GM18951 (cell line): ENCODE measurements around the gene FAM13A.

ENCODE experiments used
- POLR2A ChIP-seq: IDR thresholded peaks from 4 replicates; pipeline ENCODE4 v1.6.1; 2011; ENCODE audit warnings: mild to moderate bottlenecking; ENCODE audit not compliant: insufficient read length, insufficient read depth; ENCODE audit errors: extremely low read depth
- in situ Hi-C: fragments of 300-500 bp; cut with MboI; formaldehyde crosslinking; loops from one replicate; pipeline ENCODE4 v1.12.0; 2022; ENCODE audit warnings: low sequenced_read_pairs, mixed read lengths, inconsistent platforms; ENCODE audit not compliant: unreplicated experiment

The FAM13A gene

DNA sequence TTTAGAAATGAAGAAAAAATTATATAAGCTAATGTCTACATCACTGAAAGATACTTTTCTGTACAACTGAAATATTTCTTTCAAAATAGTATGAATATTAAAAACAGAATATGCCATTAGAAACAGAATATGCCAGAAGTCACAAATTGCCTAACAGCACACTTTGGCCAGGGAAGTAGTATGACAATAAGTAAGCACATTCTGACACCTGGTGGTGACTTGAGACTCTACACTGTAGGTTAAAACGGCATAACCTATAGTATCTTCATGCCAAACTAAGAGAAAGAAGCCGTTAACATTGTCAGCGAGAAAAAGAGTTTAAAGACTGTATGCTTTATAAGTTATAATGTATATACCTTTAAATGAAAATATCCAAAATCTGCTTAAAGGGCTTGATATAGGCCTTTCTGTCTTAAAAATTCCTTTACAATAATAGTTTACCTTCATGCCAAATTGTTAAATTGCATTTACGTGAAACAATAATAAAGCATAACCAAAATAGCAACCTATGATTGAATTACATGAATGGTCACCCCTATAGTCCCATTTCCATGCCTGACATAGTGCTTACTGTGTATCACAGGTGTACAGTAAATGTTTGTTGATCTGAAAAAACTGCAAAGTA lies 32.8 kb downstream of the FAM13A start:
- in situ Hi-C loops, result loop anchor here (5.0 to 25.0 kb wide), 2 partner anchors 207 to 337 kb away; partner anchors contain the start of gene NAP1L5
- TF ChIP-seq POLR2A, result no peak

DNA sequence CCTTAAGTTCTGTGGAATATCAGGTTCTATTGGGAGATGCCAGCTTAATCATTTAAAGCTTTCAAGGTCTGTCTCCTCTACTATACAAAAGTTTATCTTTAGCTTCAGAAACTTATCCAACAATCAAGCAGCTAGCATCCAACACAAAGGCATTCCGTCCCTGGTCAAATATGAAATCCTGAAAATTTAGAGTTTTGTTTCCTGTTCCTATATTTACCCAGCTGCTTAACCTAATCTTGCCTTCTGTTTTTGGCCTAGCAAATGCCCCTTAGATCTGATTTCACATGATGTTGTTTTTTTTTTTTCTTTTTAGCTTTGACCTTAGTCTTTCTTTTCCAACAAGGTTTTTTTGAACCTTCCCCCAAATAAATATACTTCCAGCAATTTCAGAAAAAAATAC lies 33.8 kb downstream of the FAM13A start:
- in situ Hi-C loops, result loop anchor here (5.0 to 25.0 kb wide), 2 partner anchors 206 to 336 kb away; partner anchors contain the start of gene NAP1L5
- no peak for TF ChIP-seq POLR2A

DNA sequence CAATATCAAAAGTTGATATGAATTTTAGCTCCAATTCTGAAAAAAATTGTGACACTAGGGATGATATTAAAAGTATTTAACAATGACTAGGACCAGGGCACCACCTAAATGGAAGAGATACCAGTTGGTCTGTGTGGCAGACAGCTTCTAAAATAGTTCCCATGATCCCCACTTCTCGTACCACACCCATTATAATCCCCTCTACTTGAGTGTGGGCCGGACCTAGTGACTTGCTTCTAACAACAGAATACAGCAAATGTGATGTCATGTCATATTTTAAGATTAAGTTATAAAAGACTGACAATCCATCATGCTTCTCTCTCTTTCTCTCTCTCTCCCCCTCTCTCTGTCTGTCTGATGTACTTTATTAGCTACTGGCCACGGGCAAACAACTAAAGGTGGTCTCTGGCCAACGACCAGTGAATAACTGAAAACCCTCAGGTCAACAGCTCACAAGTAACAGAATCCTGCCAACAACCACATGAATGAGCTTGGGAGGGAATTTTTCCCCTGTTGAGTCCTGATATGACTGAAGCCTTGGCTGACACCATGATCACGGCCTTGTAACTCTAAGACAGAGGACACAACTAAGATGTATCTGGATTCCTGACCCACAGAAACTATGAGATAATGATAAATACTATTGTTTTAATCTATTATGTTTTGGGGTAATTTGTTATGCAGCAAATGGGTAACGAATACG lies 34.4 kb downstream of the FAM13A start:
- in situ Hi-C loops, result loop anchor here (5.0 to 25.0 kb wide), 2 partner anchors 205 to 335 kb away; partner anchors contain the start of gene NAP1L5
- no peak for TF ChIP-seq POLR2A

DNA sequence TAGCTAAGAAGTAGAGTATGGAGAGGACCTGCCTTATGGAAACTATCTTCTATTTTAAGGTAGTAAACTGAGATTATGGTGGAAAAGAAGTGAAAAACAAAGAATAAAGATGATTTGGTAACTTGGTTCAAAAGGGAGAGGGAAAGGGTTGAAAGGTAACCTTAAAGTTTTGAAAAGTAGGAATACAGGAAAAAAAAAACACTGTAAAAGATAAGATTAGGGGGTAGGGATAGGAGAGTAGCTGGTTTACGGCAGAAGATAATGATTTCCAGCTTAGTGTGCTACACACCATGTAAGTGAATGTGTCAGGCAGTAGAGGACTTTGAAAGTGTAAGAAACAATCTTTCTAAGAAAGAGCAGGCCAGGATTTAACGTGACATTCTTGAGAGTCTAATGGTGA lies 35.3 kb downstream of the FAM13A start:
- in situ Hi-C loops, result loop anchor here (5.0 to 25.0 kb wide), 2 partner anchors 204 to 334 kb away; partner anchors contain the start of gene NAP1L5
- no peak for TF ChIP-seq POLR2A

DNA sequence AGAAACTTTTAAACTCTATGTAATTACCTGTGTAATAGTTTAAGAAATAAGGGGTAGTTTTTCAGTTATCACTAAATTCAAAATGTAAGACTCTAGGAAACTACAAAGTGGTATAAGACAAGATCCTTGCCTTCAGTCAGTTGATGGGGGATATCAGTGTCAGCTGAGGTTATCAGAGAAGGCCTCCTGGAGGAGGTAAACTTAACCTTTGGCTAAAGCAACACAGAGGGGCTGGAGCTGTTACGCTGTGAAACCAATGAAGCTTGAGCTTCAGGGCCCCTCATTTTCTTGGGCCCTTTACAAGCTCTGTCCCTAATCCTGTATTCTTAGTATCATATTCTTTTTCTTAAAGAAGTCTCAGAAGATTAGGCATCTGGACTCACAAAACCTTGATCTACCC lies 35.9 kb downstream of the FAM13A start:
- TF ChIP-seq POLR2A, result no peak
- in situ Hi-C loops, result loop anchor here (5.0 to 25.0 kb wide), 2 partner anchors 204 to 334 kb away; partner anchors contain the start of gene NAP1L5

DNA sequence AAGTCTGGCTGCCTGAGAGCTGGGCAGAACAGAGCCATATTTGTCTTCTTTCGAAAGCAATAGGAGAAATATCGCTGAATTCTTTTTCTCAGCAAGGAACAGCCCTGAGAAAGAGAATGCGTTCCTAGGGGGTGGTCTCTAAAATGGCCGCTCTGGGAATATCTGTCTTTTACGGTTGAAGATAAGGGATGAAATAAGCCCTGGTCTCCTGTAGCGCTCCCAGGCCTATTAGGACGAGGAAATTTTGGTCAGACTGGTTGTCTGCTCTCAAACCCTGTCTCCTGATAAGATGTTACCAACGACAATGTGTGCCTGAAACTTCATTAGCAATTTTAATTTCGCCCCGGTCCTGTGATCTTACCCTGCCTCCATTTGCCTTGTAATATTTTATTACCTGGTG lies 42.1 kb downstream of the FAM13A start:
- in situ Hi-C loops, result loop anchor here (25.0 kb wide), 1 partner anchor 328 kb away; the partner anchor contains the start of gene NAP1L5

DNA sequence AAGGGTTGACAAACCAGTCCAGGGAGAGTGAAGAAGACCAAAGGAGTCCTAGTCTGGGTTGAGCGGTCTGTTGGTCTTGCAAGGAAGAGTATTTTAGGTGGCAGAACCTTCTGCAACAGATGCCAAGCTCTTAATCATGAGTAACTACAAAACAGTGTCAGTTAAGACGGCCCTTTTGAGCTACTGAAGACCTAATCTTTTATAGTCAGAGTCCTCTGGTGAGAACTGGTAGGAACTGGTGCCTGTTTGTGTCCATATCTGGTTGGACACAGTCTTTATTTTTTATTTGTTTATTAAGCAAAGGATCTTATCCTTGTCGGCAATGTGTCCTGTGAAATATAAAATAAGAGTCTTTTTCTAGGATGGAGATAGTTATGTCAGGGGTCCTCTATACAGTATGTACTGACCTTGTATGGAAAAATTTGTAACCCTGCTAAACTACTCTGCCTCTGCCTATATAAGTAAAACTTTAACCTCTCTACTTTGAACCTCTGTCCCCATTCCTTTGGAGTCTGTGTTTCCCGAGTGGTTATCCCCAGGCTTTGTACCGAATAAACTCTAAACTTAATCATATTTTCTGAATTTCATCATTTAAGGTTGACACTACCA lies 47.1 kb downstream of the FAM13A start:
- in situ Hi-C loops, result loop anchor here (25.0 kb wide), 1 partner anchor 323 kb away; the partner anchor contains the start of gene NAP1L5

DNA sequence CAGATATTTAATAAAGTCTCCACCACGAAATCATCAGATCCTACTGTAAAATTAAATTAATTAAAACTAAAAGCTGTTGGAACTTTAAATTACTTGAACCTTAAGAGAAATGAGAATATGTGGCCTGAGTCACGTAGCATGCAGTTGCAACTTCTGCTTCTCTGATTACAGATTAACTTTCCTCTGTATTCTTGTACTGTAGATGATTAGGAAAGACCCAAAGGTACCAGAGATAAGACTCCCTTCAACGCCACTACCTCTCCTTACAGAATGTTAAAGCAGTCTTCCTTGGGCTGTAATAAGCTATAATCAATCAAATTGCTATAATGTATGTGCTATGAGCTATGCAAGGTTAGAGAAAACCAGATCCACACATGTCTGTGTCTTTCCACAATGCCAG lies 47.9 kb downstream of the FAM13A start:
- in situ Hi-C loops, result loop anchor here (25.0 kb wide), 1 partner anchor 322 kb away; the partner anchor contains the start of gene NAP1L5
- no peak for TF ChIP-seq POLR2A

More for the DNA sequence above, 47.1 kb downstream of the FAM13A start:
- TF ChIP-seq POLR2A, result no peak

DNA sequence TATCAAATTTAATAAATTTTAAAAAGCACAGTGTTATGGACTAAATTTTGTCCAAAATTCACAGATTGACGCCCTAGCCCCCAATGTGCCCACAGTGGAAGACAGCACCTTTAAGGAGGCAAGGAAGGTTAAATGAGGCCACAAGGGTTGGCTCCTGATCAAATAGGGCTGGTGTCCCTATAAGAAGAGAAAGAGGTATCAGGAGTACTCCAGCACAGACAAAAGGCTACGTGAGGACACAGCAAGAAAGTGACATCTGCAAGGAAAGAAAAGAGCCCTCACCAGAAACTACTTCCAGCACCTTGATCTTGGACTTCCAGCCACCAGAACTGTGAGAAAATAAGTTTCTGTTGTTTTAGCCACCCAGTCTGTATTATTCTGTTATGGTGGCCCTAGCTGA lies 48.8 kb downstream of the FAM13A start:
- in situ Hi-C loops, result loop anchor here (25.0 kb wide), 1 partner anchor 321 kb away; the partner anchor contains the start of gene NAP1L5
- TF ChIP-seq POLR2A, result no peak

DNA sequence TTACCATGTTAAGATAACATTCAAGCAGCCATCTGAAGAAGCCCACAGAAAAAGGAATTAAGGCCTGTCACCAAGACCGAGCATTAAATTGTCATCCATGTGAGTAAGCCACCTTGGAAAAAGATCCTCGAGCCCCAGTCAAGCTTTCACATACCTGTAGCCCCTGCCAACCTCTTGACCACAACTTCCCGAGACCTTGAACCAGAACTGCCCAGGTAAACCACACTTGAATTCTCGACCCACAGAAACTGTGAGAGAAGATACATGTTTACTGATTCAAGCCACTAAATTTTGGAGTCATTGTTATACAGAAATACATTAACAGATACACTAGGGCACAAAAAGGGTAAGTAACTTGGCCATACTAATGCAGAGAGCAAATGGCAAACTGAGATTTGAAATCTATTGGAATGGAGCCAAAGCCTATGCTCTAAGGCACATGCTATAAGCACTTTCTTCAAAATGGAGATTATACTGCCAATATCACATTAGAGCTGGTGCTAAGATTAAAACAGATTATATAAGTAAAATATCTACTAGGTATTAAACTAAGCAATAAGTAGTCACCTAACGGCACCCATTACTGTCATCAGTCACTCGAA lies 49.5 kb downstream of the FAM13A start:
- in situ Hi-C loops, result loop anchor here (25.0 kb wide), 1 partner anchor 320 kb away; the partner anchor contains the start of gene NAP1L5
- no peak for TF ChIP-seq POLR2A

DNA sequence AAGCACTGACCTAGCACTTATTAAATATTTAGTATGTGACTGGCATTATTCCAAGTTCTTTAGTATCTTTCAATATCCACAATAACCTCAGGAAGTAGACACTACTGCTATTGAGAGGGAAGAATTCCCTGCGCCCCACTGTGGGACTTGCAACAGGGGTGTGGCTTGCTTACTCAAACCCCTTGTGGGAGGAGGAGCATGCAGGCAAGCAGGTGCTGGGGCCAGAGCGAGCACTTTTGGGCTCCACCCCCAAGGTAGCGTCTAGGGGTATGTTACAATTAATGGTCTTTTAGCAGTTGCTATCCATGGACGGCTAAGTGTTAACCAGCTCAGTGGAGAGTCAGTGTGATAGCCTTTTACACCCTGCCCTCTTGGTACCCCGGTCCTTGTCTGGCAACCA lies 50.7 kb downstream of the FAM13A start:
- in situ Hi-C loops, result loop anchor here (25.0 kb wide), 1 partner anchor 319 kb away; the partner anchor contains the start of gene NAP1L5
- TF ChIP-seq POLR2A, result no peak

DNA sequence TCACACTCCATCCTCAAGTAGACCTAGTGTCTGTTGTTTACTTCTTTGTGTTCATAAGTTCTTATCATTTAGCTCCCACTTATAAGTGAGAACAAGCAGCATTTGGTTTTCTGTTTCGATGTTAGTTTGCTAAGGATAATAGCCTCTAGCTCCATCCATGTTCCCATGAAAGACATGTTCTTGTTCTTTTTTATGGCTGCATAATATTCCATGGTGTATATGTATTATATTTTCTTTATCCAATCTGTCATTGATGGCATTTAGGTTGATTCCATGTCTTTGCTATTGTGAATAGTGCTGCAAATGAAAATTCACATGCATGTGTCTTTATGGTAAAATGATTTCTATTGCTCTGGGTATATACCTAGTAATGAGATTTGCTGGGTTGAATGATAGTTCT lies 51.9 kb downstream of the FAM13A start:
- in situ Hi-C loops, result loop anchor here (25.0 kb wide), 1 partner anchor 318 kb away; the partner anchor contains the start of gene NAP1L5
